SW480 (cell line): Measurements from ENCODE around the gene FARSB.
A peak's percentile ranks its signal among the peaks of the same experiment; 100 is the strongest.
"Not testable (repeated sequence)": the region's sequence is repeated elsewhere in the genome, so short reads cannot be mapped to it uniquely, and the experiment has no call there.

Source experiments
- DNase-seq: peaks from one replicate; pipeline ENCODE4 v3.0.0-alpha.2; 2016; ENCODE audit warnings: low spot score

Gene FARSB

DNA sequence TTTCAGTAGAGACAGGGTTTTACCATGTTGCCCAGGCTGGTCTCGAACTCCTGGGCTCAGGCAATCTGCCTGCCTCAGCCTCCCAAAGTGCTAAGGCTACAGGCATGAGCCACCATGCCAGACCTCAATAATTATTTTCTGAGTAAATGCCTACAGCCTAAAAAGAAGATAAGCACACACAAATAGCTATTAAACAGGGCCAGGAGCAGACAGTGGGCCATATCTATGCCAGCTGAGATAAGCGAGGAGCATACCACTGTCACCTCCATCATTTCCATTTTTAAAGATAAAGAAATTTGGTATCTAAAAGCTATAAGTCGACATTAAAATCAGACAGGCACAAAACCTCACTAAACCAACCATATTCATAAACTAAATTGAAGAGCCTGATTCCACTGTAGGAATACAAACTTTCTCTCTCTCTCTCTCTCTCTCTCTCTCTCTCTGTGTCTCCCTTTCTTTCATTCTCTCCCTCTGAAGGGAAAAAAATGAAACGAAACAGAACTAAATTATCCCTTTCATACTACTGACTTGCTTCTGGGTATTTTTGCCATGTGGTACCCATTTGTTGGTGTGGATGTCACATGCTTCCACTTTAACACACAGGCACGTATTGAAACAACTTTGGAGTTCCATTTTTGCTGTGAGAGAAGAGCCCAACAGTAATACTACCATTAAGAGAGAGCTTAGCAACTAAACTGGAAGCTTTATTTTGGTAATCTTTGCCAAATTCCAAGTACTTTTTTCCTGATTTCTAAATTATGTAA, 51.0 kb downstream of the FARSB start:
- DNase-seq, result no peak

DNA sequence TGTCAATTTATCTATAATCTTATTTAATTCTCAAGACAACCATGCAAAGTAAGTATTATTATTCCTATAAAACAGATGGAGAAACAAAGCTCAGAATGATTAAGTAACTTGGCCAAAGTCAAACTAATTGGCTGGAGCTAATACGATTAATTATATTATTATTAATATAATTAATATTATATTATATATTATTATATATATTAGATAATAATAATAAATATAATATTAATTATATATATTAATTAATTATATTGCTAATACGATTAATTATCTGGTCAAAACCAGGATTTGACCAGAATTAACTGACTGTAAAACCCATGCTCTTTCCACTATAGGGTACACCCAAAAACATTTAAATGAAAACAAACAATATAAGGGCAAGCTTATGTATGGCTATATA, 52.4 kb downstream of the FARSB start:
- no peak for DNase-seq

DNA sequence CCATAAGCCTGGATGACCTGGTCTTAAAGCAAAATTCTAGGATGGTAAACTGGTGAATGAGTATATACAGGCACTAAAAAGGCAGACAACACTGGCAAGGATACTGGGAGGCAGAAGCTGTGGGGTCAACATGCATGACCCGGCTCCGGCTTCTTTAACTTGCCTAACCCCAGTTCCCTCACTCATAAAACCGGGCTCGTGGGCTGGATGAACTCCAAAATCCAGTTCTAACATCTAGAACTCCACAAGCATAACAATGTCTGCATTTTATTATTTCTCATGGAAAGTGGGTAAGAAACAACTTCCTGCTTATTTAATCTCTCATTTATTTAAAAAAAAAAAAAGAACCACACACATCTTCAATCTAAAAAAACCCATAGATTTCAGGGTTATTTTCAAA, 57.3 kb downstream of the FARSB start:
- DNase-seq, result no peak

DNA sequence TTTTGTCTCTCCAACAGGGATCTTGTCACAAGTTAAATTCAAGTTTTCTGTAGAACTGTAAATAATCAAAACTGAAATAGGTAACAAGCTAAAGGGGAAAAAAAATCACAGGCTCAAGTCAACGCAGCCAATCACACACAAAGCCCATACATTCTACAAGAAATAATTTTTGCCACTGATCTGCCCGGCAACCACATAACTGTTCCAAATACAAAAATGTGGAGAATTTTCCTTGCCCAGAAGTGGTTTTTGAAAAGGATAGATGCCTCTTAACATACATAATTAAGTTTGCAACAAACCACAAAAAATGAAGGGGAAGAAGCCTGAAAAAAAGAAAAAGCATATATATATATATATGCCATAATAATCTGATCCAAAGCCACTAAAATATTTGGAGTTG, 60.3 kb downstream of the FARSB start:
- DNase-seq, result no peak

DNA sequence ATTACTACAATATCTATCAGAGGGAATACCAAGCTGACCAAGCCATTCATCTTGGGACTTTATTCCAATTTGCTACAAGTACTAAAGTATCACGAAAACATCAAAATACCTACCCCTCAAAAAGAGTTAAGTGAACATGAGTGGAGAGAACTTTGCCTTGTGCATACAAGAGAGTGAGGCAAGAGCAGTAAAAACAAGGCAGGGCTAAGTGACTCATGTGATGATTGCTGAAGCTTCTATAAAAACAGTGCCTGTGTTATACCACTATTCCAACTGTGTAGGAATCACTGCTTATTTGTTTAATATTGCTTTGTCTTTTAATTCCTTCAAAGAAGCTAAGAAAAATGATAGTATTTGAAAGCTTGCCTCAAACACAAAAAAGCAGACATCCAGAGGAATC, 61.2 kb downstream of the FARSB start:
- DNase-seq, result peak; percentile 30

DNA sequence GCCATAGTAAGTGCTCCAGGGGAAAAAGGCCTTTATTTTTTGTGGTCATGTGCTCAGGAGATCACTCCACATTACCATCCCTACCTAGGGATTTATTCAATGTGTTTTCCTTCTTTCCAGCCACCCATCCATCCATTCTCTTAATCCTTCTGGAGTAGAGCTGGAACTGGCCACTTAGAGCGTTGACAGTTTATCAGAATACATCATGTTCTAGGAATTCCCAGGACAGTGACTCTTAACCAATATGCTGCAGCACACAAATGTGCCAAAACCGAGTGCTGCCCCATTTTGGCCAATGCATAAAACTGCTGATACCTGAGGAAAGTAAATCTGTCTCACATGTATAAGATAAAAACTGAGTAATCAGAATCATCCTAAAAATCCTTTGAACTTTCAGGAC, 63.7 kb downstream of the FARSB start:
- DNase-seq, result no peak

DNA sequence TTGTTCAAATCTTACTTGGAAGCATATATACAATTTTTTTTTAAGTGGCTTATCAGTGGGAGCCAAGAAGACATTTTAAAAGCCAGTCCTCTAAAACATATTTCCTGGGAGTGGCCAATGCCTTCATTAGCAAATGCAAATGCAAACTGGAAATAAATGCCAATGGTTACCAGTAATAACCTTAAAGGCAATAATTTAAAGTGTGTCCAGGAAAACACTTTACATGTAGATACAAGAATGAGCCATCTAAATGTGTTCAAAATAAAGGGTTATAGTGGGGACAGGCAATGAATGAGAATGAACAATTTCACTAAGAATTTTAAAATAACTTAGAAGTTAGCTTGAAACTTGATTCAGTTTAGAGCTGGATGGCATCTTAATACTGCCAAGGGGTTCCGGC, 64.2 kb downstream of the FARSB start:
- DNase-seq, result no peak

DNA sequence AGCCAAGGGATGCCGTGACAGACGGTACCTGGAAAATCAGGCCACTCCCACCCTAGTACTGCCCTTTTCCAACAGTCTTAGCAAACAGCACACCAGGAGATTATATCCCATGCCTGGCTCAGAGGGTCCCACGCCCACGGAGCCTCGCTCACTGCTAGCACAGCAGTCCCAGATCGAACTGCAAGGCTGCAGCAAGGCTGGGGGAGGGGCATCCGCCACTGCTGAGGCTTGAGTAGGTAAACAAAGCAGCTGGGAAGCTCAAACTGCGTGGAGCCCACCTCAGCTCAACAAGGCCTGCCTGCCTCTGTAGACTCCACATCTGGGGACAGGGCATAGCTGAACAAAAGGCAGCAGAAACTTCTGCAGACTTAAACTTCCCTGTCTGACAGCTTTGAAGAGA, 71.3 kb downstream of the FARSB start:
- DNase-seq, result not testable (repeated sequence)

DNA sequence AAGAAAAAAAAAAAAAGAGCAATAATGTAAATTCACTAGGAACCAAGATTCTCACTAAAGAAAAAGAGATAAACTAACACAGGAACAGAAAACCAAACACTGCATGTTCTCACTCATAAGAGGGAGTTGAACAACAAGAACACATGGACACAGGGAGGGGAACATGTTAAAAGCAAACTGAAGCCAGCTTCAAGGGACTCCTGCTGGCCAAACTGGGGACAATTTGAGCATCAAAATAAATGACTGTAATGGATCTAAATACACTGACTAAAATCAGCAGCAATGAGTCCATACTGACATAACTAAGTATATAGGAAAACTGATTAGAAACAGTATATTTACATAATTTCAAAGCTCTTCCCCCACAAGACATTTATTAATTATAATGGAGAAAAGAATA, 73.0 kb downstream of the FARSB start:
- DNase-seq, result peak; percentile 6

DNA sequence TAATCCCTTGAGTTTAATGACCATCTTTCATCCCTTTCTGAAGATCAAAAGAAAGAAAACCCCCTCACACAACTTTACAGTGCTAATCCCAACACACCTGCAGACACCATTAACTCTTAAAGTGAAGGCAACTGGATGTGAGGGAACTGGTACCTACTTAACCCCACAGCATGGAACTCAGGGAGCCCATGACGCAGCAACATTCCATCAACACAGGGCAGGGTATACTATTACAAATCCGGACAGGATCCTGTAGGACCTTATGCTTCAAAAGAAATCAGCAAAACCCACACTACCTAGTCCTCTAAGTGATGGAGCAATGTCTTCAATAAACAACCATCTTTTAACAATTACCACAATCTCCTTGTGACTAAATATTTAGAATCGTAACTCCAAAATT, 78.6 kb downstream of the FARSB start:
- no peak for DNase-seq

DNA sequence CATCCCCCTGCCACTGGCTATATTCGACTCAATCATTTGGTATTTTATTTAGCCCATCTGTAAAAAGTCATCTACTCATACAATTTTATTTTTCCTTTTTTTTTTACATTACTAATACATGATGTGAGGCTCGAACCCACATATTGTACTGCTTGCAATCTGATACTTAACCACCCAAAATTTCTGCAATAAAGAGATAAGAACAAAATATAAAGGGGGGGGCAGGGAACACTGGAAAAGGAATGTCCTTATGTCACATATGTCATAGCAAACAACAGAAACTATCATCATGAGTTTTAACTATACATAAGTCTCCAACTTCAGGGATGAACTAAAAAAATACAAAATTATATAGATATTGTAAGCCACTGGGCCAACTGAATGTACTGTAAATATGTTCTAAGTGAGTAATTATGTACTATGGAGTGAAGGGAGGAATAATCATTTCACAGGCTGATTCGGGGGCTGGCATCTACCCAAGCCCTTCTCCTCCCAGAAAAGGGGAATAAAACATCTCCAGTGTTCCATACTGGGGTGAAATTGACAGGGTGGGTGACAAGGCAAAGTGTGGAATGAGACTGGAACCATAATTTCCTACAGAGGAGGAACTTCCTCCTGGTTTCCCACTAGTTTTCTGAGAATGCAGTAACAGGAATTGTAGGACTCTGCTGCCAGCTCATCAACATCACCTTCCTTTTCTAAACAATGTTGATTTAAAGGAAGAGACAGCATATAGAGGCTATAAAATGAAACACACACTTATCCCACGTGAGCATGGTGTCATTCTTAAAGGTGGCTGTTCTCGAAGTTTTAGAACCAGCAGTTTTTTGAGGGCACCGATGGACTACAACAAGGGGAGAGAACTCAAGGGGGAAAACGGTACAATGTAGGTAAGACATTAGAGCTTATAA, 79.5 kb downstream of the FARSB start:
- no peak for DNase-seq

DNA sequence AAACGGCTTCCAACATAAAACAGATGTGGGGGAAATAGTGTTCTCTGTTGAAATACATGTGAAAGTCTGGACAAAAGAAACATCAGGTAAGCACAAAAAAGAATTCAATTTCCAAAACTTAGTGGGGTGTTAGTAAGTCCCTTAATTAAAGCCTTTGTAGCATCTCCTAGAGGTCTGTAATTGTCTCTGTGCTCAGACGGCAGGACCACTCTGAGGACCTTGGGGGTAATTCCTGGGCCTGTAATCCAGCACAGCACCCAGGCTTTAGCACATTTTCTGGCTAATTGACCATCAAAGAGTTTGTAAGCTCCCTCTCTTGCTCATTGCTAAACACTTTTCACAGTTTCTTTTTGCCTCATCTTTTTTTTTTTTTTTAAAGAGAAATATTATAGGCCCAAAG, 80.3 kb downstream of the FARSB start:
- no peak for DNase-seq

DNA sequence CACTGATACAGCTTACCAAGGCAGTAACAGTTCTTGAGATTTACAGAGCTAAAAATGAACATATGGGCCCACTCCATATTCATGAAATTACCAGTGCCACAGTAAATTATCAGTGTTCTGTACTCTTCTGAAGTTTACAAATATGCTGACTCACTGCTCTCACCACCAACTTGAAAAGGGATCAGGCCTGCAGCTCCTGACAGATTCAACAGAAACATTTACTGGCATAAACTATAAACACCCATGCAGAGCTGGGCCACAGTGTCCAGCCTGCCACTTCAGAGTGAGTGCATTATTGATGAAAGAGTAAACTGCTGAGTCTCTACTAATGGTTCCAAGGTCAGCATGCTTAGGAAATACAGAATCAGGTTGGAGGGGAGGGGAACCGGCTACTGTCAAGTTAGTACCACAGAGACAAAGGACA, 83.1 kb downstream of the FARSB start:
- DNase-seq, result peak; percentile 10

DNA sequence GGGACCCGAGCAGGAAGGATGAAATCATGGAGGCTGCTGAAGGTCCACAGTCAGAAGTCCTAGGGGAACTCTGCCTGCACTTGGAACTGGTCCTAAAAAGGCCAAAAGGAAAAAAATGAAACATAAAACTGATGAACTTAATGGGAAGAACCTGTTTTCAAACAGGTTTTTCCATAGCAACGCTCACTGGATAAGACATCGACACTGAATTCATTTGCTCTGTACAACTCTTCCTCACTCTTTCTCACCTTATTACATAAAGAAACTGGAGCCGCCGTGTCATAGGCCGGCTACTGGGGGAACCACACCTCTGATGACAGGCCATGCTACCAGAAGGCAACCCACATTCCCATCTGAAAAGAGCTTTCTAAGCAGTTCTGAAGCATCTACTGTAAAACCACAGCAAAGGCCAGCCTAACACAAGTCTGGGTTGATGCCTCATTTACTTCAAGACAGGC, 83.6 kb downstream of the FARSB start:
- DNase-seq, result no peak

DNA sequence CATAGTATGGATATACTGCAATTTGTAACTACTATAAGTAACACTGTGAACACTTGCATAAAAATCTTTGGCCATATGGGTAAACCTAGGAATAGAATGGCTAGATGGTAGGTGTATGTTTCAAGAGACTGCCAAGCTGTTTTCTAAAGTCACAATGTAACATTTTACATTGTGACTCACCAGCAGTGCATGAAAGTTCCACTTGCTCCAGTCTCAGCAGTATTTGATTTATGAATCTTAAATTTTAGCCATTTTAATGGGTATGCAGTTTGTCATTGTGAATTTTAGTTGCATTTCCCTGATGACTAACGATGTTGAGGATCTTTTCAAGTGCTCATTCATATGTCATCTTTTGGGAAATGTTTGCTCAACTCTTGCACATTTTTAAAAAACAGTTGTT, 86.1 kb downstream of the FARSB start:
- no peak for DNase-seq

DNA sequence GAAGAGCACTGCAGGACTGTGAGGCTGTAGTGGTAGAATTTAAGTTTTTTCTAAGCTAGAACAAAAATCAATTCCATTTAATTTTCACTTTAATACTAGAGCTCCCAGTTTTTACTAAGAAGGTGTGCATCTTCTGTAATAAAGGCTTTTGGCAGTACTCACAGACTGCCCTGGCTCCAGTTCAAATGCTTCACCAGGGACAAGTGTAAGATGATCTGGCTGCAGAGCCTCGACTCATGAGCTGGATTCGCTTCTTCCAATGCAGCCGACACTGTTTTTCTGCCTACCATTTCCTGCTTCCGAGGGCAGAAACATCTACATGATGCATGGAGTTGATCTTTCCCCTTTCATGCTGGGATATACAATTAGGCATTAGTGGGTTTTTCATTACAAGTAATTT, 87.0 kb downstream of the FARSB start:
- DNase-seq, result no peak

DNA sequence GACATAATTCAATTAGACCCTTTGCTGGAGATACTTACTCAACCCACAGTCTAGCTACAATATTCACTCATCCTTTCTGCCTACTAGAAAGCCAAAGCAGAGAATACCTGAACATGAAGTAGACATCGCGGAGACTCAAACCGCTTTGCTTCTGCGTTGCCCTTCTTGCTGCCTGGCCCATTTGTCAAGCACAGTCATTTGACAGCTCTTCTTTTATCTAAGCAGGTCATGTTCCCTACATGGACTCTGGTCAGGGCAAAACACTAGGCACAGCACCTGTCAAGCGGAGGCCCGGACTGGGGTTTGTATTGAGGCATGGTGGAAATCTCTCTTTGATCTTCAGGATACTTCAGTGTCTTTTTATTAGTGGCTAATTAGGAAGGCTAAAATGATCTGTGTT, 89.7 kb downstream of the FARSB start:
- no peak for DNase-seq

DNA sequence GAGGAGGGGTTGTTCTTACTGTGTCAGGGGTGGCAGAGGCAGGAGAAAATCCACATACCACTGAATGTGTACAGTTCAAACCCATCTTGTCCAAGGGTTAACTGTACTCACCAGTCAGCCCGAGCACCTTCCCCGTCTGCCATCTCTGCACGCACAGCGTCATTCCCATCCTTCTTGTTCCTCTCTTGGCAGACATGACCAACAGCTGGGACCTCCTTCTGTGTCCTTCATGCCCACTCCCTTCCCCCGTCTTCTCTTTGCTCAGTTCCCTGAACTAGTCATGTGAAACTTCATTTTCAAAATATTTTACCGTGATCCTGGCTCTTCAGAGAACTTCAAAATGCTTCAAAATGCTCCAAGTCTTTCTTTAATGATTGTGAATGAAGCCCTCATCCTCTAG, 92.0 kb downstream of the FARSB start:
- no peak for DNase-seq

DNA sequence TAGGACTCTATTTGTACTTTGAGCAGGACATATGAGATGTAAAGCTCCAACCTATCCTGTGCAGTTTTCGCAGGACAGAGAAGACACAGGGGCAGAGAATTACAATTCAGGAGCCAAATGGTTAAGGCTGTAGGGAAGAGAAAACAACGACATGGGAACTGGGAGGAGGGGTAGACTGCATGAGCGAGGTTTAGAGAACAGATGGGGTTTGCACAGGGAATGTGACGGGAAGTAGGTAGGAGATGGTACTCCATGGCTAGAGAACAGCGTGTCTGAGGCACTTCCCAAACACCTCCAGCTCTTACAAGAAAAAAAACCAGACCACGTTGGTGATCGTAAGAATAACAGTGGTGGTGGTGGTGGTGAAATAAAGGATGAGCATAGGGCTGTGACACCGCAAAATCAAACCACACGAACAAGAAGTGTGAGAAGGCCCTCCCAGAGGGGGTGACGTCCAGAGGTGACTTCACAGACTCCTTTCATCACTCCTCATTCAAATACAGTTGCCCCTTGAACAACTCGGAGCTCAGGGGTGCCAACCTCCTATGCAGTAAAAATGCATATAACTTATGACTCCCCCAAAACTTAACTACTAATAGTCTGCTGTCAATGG, 92.7 kb downstream of the FARSB start:
- DNase-seq, result no peak

DNA sequence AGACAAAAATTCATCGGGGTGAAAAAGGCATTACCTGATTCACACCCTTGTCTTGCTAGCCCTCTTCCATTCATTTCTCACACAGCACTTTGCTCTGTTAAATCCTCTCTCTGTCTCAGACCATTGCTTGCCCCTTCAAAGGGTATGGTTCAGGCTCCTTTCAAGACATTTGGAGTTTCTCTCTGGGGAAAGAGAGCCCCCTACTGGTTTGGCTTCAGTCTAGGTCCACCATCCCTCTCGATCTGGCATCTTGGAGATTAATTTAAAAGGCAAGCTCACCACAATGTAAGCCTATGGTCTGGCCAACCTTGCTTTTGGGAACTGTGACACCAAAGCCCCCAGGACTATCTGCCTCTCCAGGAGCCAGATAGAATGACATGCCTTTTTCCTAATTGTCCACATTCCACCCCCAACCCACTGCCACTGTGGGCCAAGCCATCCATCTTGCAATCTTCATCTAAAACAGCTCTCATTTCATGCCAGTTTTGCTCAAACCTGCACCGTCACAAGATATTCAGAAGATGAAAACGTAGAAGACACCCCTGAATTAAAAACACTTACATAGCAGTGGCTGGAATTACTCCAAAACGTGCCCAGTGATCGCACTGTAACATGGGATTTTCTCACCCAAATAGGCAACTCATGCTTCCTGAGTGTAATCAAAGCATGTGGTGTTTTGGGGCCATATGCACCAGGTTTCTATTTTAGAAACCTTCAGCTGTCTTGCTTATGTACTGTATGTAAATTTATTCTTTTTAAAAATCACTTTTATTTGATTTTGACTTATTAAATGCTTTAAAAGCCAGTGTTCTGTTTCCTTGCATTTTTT, 93.9 kb downstream of the FARSB start:
- peak; percentile 39 for DNase-seq

DNA sequence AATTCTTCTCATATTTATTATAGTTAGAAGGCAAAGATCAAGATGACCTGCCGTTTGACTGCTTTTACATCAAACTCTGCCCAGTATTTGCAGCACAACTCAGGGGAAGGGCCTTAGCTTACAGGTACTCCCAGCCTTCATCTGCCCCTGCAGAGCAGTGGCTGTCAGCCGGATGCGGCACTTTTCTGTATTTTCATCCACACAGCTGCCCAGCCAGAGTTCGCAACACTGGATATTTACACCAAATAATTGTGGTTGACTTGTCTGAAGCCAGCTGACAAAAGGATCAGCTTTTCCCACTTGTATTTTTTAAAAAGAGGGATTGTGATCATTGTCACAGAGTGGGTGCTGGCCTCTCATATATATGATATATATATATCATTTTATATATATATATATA, 94.7 kb downstream of the FARSB start:
- DNase-seq, result no peak

DNA sequence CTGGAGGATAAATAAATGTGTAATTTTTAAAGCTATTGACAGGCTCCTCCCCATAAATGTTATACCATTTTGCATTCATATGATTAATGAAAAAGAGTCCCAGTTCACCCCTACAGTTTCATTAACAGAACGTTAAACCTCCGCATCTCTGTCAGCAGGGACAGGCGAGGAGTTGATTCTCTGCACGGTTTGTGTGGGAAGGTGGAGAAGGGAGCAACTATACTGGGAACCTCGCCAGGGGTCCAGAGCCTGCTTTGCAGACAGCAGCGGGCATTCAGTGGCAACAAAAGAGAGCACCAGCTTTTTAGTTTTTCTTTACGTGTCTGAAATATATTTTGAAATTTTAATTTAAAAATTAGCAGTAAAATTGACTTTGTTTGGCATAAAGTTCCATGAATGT, 101.4 kb downstream of the FARSB start:
- no peak for DNase-seq
